NAMALWA (cell line): ENCODE measurements around the gene HTR1B.

Source experiments
- DNase-seq: peaks from one replicate; pipeline ENCODE4 v3.0.0-alpha.2; 2015; ENCODE audit warnings: low spot score

Gene HTR1B, protein sequence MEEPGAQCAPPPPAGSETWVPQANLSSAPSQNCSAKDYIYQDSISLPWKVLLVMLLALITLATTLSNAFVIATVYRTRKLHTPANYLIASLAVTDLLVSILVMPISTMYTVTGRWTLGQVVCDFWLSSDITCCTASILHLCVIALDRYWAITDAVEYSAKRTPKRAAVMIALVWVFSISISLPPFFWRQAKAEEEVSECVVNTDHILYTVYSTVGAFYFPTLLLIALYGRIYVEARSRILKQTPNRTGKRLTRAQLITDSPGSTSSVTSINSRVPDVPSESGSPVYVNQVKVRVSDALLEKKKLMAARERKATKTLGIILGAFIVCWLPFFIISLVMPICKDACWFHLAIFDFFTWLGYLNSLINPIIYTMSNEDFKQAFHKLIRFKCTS

DNA sequence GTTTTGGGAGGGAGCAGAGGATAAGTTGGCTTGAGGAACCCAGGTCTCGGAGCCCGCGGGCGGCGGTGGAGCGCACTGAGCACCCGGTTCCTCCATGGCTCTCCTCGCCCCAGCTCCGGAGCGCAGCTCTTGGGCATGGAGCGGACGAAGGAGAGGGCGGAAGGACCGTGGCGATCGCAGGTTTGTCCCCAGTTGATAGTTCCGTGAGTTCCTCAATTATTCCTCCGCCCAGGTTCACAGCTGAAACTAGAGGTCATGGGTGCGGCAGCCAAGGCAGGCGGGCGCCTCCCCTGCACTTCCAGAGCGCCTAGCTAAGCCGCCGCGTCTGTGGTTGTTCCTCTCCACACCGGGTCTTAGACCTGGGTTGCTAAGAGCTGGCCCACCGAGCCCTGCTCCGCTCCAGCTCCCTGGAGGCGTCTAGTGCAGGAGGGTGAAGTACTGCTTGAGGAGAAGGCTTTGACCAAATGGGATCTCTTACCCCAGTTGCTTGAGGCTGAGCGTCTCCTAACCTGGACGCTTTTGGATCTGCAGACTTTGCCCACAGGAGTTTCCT is at the start of gene HTR1B:
HTR1B (minus strand) TSS at position 184 of the 553 bp plus-strand sequence; CDS start at position 96, 88 bp downstream.
- DNase-seq, result no peak

DNA sequence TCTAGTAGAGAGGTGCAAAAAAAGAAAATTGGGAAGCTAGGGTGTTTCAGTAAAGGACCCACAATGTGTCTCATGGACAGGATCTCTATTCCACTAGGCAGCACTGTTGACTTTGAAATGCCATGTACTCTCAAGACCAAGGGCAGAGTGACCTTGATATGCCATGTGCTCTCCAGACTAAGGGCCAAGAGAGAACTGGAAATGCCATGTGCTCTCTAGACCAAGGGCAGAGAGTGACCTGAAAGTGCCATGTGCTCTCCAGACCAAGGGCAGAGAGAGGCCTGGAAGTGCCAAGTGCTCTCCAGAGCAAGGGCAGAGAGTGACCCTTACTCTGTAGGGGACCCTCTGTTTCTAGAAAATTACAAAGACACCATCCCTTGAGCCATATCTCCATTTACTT is 49.3 kb upstream of the HTR1B start:
- no peak for DNase-seq

DNA sequence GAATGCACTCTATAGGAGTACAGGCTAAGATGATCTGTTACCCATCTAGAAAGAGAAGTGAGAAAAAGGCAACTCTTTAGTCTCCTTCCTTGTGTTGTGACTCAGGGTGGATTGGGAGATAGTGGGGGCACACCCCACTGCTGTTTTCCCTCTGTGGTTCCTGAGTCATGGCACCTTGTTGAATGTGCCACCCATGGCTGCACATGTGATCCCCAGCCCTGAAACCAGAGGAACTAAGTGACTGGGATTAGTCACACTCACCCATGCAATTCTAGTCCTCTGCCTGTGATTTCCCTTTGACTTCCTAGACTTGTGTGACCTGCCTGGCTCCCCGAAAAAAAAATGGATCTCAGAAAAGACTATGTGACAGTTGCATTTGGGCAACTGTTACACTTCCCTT is 48.6 kb upstream of the HTR1B start:
- no peak for DNase-seq

DNA sequence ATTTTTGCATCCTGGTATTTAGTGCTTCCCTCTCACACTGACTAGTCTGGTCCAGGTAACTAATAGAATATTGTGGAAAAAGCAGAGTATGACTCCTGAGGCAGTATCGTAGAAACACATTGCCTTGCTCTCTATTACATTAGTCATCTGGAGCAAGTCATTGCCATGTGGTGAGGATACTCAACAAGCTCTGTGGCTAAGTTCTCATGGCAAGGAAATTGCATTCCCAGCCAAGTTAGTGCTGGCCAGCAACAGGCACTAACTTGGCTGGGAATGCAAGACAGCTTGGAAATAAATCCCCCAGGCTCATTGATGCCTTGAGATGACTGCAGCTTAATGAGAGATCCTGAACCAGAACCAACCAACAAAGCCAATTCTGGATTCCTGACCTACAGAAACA is 39.7 kb upstream of the HTR1B start:
- DNase-seq, result no peak

DNA sequence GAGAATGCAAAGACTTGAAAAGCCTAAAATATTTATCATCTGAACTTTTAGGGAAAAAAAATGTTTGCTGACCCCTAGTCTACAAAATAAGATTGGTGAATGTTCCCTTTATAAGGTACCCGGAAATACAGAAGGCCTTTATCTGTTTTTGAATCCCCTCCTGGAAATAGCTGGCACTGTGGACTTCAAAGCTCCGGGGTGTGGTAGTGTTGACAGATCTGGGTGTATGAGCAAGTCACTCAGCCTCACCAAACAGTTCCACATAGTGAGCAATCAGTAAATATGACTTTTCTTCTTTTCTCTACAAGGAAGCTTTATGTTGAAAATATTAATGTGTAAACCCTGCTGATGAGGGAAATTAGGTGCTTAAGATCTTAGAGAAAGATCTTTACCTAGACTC is 29.2 kb upstream of the HTR1B start:
- DNase-seq, result no peak

DNA sequence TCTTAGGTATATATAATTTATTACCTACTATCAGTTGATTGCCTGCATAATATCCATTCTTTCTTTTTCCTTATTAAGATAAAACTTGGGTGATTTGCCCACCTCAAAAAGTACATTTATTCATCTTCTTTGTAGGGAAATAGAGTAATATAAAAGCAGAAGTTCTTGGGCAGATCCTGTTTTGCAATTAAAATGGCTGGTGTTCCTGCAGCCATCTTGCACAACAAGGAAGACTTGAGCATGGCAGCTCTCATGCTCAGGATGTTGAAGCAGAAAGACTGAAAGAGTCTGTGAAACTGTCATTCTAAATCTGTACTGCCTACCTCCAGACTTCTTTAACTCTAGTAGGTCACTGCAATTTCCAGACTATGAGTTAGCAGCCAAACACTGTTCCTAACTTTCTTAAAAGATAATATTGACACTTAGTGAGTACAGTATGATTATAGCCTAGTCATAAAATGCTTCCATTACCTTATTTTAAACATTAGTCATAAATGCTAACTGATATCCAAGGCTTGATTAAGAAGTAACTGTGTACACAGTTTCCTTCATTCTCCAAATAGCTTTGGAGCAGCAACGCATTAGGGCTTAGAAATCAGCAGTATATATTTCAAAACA is 24.6 kb upstream of the HTR1B start:
- no peak for DNase-seq

DNA sequence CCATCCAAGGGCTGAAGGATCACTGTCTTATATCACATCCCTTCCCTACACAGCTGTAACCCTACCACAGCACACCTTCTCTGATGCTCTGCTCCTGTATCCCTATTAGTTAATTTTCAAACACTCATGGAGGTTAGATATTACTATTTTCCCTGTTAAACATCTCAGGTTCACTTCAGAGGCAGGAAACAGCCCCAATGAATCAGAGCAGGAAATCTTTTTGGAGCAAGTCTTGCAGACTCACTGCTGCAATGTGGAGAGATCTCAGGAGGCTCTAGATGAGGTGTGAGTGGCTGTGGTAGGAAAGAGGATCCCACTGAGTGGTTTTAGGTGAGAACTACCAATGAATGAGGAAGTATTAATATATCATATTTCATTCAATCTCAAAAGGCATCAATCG is 19.7 kb upstream of the HTR1B start:
- DNase-seq, result no peak

DNA sequence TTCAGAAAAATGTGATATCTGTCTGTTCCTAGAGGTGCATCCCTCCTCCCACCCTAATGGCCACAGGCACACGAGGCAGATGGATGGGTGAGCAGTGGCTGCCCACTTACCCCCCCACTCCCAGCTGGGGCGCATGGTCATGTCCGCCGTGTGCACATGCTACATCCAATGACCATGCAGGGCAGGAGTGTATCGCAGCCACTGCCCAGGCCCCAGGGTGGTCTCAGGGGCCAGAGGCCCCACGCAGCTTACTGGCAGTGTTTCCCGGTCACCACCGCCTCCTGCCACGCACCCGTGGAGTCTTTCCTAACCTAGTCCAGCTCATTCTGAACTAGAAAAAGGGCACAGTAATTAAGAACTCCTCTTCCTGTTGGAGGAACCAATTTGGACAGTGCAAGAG is 11.7 kb upstream of the HTR1B start:
- DNase-seq, result no peak

DNA sequence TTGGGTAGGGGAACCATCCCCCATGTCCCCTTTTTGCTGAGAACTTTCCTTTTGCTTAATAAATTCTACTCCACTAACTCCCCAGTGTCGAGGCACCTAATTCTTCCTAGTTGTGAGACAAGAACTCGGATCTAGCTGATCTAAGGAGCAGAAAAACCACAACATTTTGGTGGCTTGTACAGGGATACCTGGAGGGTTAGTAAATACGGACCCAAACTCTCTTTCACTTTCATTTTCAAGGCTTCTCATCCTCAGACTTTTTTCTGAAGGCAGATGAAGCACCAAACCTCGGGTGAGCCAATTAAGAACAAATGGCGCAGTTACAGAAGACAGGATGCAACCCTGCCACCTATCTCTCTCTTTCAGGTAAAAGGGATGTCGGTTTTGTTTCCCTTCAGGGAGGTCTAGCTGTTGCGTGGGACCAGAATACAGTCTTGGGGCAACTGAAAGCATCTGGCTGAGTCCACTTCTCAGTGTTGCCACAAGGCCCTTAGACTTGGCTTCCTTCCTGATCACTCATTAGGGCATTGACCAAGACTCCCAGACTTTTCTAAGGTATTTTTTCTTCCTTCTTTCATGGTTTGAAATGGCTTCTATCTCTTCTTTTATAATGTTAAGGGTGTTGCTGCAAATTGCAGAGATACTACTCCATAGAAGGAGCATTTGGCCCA is 11.1 kb upstream of the HTR1B start:
- DNase-seq, result no peak

DNA sequence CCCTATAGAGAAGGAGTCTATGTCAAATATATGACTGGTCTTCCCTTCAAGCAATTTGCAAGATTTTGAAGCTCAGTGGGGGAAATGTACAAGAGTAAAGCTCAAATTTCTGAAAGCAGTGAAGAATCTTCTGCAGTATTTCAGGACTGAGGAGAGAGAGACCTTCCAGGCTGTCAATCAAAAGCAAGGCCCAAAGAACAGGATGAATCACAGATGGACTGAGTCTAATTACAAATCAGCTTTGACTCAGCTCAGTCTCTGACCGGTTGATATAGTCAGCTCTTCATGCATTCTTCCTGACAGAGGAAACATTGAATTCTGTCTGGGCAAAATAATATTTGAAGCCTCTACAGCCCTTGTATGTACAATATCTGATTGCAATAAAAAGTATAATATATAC is 7.7 kb upstream of the HTR1B start:
- no peak for DNase-seq

DNA sequence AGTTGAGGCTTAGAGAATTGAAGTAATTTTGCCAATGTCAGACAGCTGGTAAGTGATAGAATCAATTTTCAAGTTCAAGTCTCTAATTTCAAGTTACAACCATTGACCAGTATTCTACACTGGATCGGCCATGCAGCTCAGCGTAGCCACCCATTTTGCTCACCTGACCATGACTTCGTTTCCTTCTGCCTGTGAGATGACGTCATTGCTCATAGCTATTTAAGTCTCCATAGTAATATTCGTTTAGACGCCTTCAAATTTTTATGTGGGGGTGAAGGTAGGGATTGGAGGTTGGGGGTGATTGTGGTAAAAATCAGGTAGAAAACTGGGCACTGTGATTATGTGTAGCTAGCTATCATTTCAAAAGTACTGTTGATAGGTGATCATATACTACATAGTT is 5.6 kb upstream of the HTR1B start:
- no peak for DNase-seq

DNA sequence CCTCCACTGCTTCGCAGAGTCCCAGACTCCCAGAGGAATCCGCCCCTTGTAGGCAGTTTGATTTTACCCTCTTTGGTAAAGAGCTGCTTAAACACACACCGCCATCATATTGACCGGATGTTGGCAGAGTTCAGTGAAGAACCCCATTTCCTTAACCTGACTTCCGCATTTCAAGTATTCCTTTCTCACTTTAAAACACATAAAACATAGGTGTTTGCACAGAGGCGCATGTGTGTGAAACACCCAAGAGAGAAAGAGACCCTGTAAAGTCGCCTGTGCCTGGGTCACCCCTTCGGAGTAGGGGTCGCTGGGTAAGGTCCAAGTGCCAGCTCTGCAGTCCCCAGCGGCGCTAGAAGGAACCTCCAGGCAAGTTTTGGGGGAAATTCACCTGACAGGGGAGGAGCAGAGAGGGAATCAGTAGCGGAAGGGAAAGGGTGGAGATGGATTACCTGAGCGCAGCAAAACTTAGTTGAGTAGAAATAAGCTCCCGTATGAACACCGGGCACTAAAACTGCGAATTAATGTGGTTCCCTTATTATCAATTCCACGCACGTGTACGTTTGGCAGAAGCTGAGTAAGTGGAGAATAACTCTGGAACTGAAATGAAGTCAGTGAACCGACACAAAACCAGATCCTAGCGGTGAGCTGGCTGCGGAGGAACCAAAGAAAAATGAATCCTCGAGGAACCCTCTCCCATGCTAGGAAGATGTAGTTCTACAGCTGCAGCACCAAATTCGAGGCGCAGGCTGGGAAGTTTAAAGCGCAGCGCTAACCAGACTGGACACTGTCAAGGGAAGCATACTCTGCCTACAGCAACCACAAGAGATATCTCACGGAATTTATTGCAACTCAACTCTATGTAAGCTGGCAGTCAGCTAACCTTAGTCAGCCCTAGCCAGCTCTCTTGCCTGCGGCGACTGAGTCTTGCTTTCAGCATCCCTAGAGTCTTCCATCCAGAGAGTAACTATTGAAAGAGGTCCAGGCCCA is 3.5 kb upstream of the HTR1B start:
- DNase-seq, result no peak

DNA sequence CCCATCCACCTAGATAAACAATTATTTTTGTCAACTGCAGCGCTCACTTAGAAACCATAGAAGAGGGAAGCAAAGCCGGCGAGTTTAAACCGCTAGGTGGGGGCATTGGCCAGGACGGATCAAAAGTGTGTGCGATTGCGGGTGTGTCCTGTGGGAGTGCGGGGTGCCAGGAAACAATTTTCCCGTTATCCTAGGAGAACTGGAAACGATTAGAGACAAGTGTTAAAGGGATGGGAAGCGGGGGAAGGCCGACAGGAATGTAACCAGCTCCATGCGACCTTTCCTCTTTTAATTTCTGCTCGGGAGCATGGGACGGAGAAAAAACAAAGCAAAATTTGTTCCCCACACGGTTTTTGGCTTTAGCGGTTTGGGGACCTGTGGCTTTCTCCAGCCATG is 2.8 kb upstream of the HTR1B start:
- DNase-seq, result no peak

DNA sequence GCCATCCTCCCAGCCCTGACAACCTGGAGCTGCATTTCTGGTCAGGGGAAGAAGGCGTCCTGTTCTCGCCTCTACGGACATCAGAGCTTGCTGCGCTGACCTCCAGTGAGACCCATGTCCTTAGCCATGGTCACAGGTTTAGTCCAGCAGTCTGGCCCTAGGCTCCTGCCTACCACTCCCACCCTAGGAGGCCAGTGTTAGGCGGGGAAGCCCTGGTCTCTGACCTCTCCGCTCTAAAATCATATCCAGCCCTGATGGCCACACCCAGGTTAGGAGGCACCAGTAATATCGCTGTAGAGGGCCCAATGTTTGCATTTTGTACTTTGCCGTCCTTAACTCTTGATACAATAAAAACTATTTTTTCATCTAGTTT is 1.2 kb upstream of the HTR1B start:
- DNase-seq, result no peak

DNA sequence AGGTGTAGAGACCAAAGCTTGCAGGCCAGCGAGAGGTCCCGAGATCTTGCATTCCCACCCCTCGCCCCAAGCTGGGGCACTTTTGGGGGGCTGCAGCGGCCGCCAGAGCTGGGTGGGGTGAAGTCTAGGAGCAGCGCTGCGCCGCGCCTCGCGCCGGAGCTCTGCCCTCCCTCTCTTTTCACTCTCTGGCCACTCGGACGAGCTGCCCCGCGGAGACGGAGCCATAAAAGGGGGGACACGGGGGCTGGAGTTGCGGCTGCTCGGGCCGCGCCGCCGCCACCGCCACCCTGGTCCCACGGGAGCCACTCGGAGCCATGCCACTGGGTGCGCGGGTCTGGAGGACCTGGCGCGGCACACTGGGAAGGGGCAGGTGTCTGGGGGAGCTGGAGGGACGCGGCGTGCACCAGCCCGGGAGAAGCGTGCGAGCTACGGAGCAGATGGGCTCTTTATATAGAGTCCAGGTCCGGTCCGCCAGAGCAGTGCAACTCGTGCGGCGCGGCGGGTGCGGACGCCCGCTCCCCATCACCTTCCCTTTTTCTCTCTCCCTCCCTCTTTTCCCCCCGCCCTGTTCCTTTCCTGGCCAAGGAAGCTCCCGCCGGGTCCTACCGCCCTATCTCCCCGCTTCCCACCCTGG is 687 bp upstream of the HTR1B start:
- DNase-seq, result no peak

DNA sequence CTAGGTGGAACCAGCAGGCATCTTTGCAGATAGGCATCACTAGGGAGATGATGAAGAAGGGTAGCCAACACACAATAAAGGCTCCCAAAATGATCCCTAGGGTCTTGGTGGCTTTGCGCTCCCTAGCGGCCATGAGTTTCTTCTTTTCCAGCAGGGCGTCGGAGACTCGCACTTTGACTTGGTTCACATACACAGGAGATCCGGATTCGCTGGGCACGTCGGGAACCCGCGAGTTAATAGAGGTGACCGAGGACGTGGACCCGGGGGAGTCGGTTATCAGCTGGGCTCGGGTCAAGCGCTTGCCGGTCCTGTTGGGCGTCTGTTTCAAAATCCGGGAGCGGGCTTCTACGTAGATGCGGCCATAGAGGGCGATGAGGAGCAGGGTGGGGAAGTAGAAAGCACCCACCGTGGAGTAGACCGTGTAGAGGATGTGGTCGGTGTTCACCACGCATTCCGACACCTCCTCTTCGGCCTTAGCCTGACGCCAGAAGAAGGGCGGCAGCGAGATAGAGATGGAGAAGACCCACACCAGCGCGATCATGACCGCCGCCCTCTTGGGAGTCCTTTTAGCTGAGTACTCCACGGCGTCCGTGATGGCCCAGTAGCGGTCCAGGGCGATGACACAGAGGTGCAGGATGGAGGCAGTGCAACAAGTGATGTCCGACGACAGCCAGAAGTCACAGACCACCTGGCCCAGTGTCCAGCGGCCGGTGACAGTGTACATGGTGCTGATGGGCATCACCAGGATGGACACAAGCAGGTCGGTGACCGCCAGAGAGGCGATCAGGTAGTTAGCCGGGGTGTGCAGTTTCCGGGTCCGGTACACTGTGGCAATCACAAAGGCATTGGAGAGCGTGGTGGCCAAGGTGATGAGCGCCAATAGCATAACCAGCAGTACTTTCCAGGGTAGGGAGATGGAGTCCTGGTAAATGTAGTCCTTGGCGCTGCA is 658 bp downstream of the HTR1B start:
- DNase-seq, result no peak

DNA sequence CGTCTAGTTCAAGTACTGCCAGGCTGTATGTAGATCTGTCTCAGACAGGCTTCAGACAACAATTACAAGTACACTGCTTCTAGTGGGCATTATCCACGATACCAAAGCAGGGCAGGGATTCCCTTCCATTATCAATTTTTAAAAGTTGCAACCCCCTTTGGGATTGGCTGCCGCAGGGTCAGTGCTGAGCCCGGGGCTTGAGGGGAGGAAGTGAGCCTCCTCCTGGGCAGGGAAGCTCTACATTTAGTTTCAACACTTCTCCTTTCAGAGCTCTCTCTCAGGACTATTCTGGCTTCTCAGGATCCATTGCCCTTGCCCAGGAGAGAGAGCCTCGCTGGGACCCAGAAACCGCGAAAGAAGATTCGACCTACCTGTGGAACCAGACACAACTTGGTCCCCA is 1.5 kb downstream of the HTR1B start:
- no peak for DNase-seq

DNA sequence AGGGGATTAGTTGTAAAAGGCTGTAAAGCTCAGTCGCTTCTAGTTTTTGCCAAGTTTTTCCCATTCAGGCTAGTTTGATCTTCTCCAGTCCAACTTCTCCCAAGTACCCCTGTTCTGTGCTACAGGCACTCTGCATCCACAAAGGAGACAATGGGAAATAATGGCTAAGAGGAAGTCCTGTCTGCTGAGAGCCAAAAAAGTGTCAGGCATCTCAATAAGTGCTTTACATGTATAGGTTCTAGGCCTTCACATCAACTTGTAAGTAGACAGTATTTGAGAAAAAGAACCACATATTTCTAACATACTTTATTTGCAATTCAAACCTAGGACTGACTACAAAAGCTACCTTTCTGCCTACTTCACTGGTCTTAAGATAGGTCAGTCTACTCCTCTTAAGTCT is 4.9 kb downstream of the HTR1B start:
- DNase-seq, result no peak

DNA sequence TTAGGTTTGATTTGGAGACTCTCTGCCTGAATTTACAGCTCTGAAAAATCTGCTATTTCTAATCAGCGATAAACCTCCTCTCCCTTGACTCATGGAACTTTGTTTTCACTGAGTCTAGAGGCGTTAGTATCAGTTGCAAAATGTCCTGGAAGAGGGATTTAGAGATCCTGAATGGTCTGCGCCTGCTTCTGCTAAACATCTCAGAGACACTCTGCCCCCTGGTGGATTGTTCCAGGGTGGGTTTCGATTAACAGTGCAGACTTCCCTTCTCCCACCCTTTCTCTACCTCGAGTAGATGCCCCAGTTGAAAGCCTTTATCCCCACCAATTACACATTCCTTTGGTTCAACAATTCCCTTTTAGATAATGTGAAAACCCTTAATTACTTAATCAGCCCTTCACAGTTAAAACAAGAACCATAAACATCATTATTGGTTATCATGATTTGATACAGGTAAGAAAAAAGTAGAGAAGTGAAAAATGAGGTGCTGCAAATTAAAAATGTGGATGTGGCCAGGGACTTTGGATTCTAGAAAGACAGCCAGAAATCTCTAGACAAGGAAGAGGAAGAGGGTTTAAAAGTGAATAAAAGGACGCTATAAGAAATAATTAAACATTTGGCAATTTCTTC is 5.5 kb downstream of the HTR1B start:
- DNase-seq, result peak; percentile 60
